Kidney (tissue), 14 donors: Measurements from ENCODE around the gene EDC3. TPM values are rescaled to one million over a fixed set of nuclear protein-coding genes. Genes with fewer than 3 reads are reported as not detected.
"Not testable (repeated sequence)": the region's sequence is repeated elsewhere in the genome, so short reads cannot be mapped to it uniquely, and the experiment has no call there.

Experiments used
- DNase-seq, 5 donors: peaks; one replicate each; pipeline ENCODE4 v3.0.0-alpha.2; 2013 to 2020
- FAIRE-seq: peaks from 2 replicates; lab custom pipeline; 2012; peaks lifted over from hg19 to GRCh38; lab: Jason Lieb, UNC
- H3K27ac ChIP-seq, 2 donors: one replicate each; pipeline ENCODE4 v1.7.0; 2013; ENCODE audit warnings: low read depth in 2 of 2, low read length in 2 of 2, inconsistent platforms in 1 of 2
- H3K27me3 ChIP-seq: one replicate; pipeline ENCODE4 v1.7.1; 2013; ENCODE audit warnings: low read length, inconsistent platforms; ENCODE audit not compliant: control insufficient read depth, insufficient read depth
- H3K36me3 ChIP-seq, 3 donors: one replicate each; pipeline versions ENCODE4 v1.7.0 to v1.7.1; 2013; ENCODE audit warnings: low read length in 3 of 3, control low read depth in 1 of 3, inconsistent platforms in 1 of 3; ENCODE audit not compliant: insufficient read depth in 3 of 3, control insufficient read depth in 2 of 3
- H3K4me1 ChIP-seq, 3 donors: one replicate each; pipeline versions ENCODE4 v1.7.0 to v1.7.1; 2013; ENCODE audit warnings: low read length in 3 of 3, inconsistent platforms in 1 of 3, low read depth in 1 of 3; ENCODE audit not compliant: control insufficient read depth in 2 of 3, insufficient read depth in 2 of 3
- H3K4me3 ChIP-seq, 3 donors: one replicate each; pipeline versions ENCODE4 v1.7.0 to v1.8.1; 2013; ENCODE audit warnings: low read length in 3 of 3, control low read depth in 1 of 3, inconsistent platforms in 1 of 3
- H3K9ac ChIP-seq, 3 donors: one replicate each; pipeline versions ENCODE4 v1.7.0 to v1.7.1; 2013; ENCODE audit warnings: low read length in 3 of 3, control low read depth in 1 of 3, inconsistent platforms in 1 of 3
- H3K9me3 ChIP-seq, 3 donors: one replicate each; pipeline versions ENCODE4 v1.7.0 to v1.7.1; 2013; ENCODE audit warnings: low read length in 3 of 3, control low read depth in 1 of 3, inconsistent platforms in 1 of 3; ENCODE audit not compliant: control insufficient read depth in 2 of 3, insufficient read depth in 1 of 3
- CTCF ChIP-seq: IDR thresholded peaks from 3 replicates; pipeline ENCODE4 v1.5.1; 2012; ENCODE audit warnings: mild to moderate bottlenecking, moderate library complexity, borderline replicate concordance; ENCODE audit not compliant: insufficient read depth; ENCODE audit errors: extremely low read depth
- intact Hi-C: fragments of 100-400 bp; cut with DNase I; formaldehyde crosslinking; loops from one replicate; pipeline ENCODE4 v1.11.1; 2022
- polyA plus RNA-seq: library from polyadenylated mRNA; stranded (reverse); fragments of 350-450 nt; fragmentation: Illumina TruSeq; extraction: RNeasy Lipid Tissue Mini Kit (QIAGEN cat#74804); gene quantifications from one replicate; pipeline ENCODE4 v1.2.3, GENCODE V29; 2014; ENCODE audit warnings: low read depth, low replicate concordance; ENCODE audit not compliant: insufficient read depth
- total RNA-seq: library from RNA; stranded (reverse); fragmentation: NEBNext Ultra II Directional; extraction: Animal tissue kit (Norgen Biotek cat#: 25700); gene quantifications from one replicate; pipeline ENCODE4 v1.2.1, GENCODE V29; 2021
- donor health status: control.
- donor health status: control.
- donor health status: control.
- donor health status: control.
- donor health status: control.
- donor health status: DM: yes; HTN: yes; CAD: no.
- donor health status: Normal renal cell carcinoma (clear cell type).

EDC3 gene
- total and polyA plus RNA-seq, 2 donors from 2014 or later: 11.5 to 27.7 TPM

- H3K36me3 ChIP-seq, intact Hi-C loops, FAIRE-seq, H3K9ac ChIP-seq, H3K27ac ChIP-seq, H3K9me3 ChIP-seq, DNase-seq, H3K4me1 ChIP-seq, H3K4me3 ChIP-seq, H3K27me3 ChIP-seq: not testable (repeated sequence)
Measured at GRCh38 chr15:74728699-74729098, 32.9 kb upstream of the EDC3 start.

GRCh38 chr15:74727727-74728126, 31.9 kb upstream of the EDC3 start:
- Histone ChIP-seq H3K9me3 (no peaks in the 10 kb centered on the region), H3K4me3 (no peak overlapping the region), H3K4me1 (peaks cover 0 to 4% (median 0%) of the 10 kb centered on the region in 3 donors), H3K36me3 (no peaks in the 10 kb centered on the region), H3K9ac (no peak overlapping the region), H3K27me3 (peaks cover 9% of the 10 kb centered on the region), H3K27ac (no peak overlapping the region)
- no peak for DNase-seq
- intact Hi-C loops: no loop called here
- no peak for TF ChIP-seq CTCF
- FAIRE-seq: no peak

GRCh38 chr15:74726774-74727164, 30.9 kb upstream of the EDC3 start:
- H3K4me1 ChIP-seq: peaks cover 0 to 4% (median 0%) of the 10 kb centered on the region in 3 donors
- no peaks in the 10 kb centered on the region for H3K36me3 ChIP-seq
- no peak for TF ChIP-seq CTCF
- intact Hi-C loops: no loop called here
- FAIRE-seq (no peak), DNase-seq (peak in 1 of 5 donors; percentile 0)
- peaks cover 9% of the 10 kb centered on the region for H3K27me3 ChIP-seq
- H3K9me3 ChIP-seq: no peaks in the 10 kb centered on the region
- peak overlapping the region in 1 of 3 donors; percentile 53 for H3K4me3 ChIP-seq
- H3K27ac ChIP-seq: no peak overlapping the region
- H3K9ac ChIP-seq: no peak overlapping the region

GRCh38 chr15:74725845-74726773, 30.3 kb upstream of the EDC3 start:
- H3K9me3 ChIP-seq: no peaks in the 10 kb centered on the region

More at GRCh38 chr15:74725845-74726773, 30.3 kb upstream of the EDC3 start:
- Histone ChIP-seq H3K27me3 (peaks cover 9% of the 10 kb centered on the region), H3K4me1 (peaks cover 0 to 4% (median 0%) of the 10 kb centered on the region in 3 donors), H3K4me3 (peak overlapping the region in 2 of 3 donors; percentile 32 to 53), H3K9ac (no peak overlapping the region), H3K27ac (no peak overlapping the region), H3K36me3 (no peaks in the 10 kb centered on the region)
- intact Hi-C loops: no loop called here
- no peak for TF ChIP-seq CTCF
- peak; percentile 12 to 79 (median 25) for DNase-seq
- FAIRE-seq: no peak
